ENCODE measurements around the gene XPC. TPM values are rescaled to one million over a fixed set of nuclear protein-coding genes. Genes with fewer than 3 reads are reported as not detected.
A peak's percentile ranks its signal among the peaks of the same experiment; 100 is the strongest.

XPC gene
- total RNA-seq, 1 experiment from 2014 or later: 57.2 TPM

- Histone ChIP-seq H3K9me3 (ENCODE audit: low read depth, low read length, poor library complexity, severe bottlenecking) (no peaks in the 10 kb centered on the region), H3K4me3 (ENCODE audit: low read depth, low read length, poor library complexity, severe bottlenecking) (no peak overlapping the region), H3K27ac (ENCODE audit: low read depth, low read length, poor library complexity, severe bottlenecking) (no peak overlapping the region), H3K4me1 (ENCODE audit: insufficient read depth, low read length, poor library complexity, severe bottlenecking) (no peaks in the 10 kb centered on the region), H3K27me3 (replicated peaks; ENCODE audit: insufficient read depth, low read depth, low read length, poor library complexity) (no peaks in the 10 kb centered on the region), H3K36me3 (ENCODE audit: insufficient read depth, low read length, poor library complexity, severe bottlenecking) (peaks cover 25% of the 10 kb centered on the region)
- CTCF ChIA-PET: no interaction called here
- TF ChIP-seq EZH2 (IDR thresholded peaks at IDR 0.05; ENCODE audit: borderline replicate concordance, low read depth, low read length, poor library complexity, severe bottlenecking) (no peak), CTCF (conservative IDR thresholded peaks at IDR 0.05; ENCODE audit: low read depth, low read length) (no peak)
- POLR2A ChIA-PET (ENCODE audit: low non-redundant PET): interaction anchor here (0.5 kb wide), 1 partner anchor 21 kb away, joined by 4 read pairs; the partner anchor contains the start of genes LSM3 and XPC
- intact Hi-C loops (cut with micrococcal nuclease; ENCODE audit: unreplicated experiment): loop anchor here (5.0 kb wide), 1 partner anchor 723 kb away; no protein-coding TSS in a partner anchor
- no TSS peak for BruUV-seq (replicated peaks)
- no peak for DNase-seq (ENCODE audit: low spot score)
These were observed 21.2 kb upstream of the XPC start for GRCh38 chr3:14199641-14200040.

GRCh38 chr3:14194865-14195264, 16.5 kb upstream of the XPC start:
- DNase-seq (ENCODE audit: low spot score): no peak
- H3K4me3 ChIP-seq (ENCODE audit: low read depth, low read length, poor library complexity, severe bottlenecking): no peak overlapping the region
- no peak overlapping the region for H3K27ac ChIP-seq (ENCODE audit: low read depth, low read length, poor library complexity, severe bottlenecking)
- TF ChIP-seq EZH2 (IDR thresholded peaks at IDR 0.05; ENCODE audit: borderline replicate concordance, low read depth, low read length, poor library complexity, severe bottlenecking) (no peak), CTCF (conservative IDR thresholded peaks at IDR 0.05; ENCODE audit: low read depth, low read length) (no peak)
- peaks cover 25% of the 10 kb centered on the region for H3K36me3 ChIP-seq (ENCODE audit: insufficient read depth, low read length, poor library complexity, severe bottlenecking)
- ChIA-PET CTCF (no interaction called here), POLR2A (ENCODE audit: low non-redundant PET) (no interaction called here)
- no TSS peak for BruUV-seq (replicated peaks)
- intact Hi-C loops (cut with micrococcal nuclease; ENCODE audit: unreplicated experiment): no loop called here
- H3K9me3 ChIP-seq (ENCODE audit: low read depth, low read length, poor library complexity, severe bottlenecking): no peaks in the 10 kb centered on the region
- no peaks in the 10 kb centered on the region for H3K4me1 ChIP-seq (ENCODE audit: insufficient read depth, low read length, poor library complexity, severe bottlenecking)
- no peaks in the 10 kb centered on the region for H3K27me3 ChIP-seq (replicated peaks; ENCODE audit: insufficient read depth, low read depth, low read length, poor library complexity)

- intact Hi-C loops (cut with micrococcal nuclease; ENCODE audit: unreplicated experiment): no loop called here
- H3K36me3 ChIP-seq (ENCODE audit: insufficient read depth, low read length, poor library complexity, severe bottlenecking): peaks cover 21% of the 10 kb centered on the region
- H3K27me3 ChIP-seq (replicated peaks; ENCODE audit: insufficient read depth, low read depth, low read length, poor library complexity): no peaks in the 10 kb centered on the region
- ChIA-PET POLR2A (ENCODE audit: low non-redundant PET) (interaction anchor here (0.6 kb wide), 1 partner anchor 9 kb away, joined by 3 read pairs; the partner anchor contains the start of gene LSM3), CTCF (no interaction called here)
- H3K27ac ChIP-seq (ENCODE audit: low read depth, low read length, poor library complexity, severe bottlenecking): no peak overlapping the region
- peaks cover 9% of the 10 kb centered on the region for H3K4me1 ChIP-seq (ENCODE audit: insufficient read depth, low read length, poor library complexity, severe bottlenecking)
- no peak overlapping the region for H3K4me3 ChIP-seq (ENCODE audit: low read depth, low read length, poor library complexity, severe bottlenecking)
- peak; percentile 53 for DNase-seq (ENCODE audit: low spot score)
- H3K9me3 ChIP-seq (ENCODE audit: low read depth, low read length, poor library complexity, severe bottlenecking): no peaks in the 10 kb centered on the region
- TF ChIP-seq EZH2 (IDR thresholded peaks at IDR 0.05; ENCODE audit: borderline replicate concordance, low read depth, low read length, poor library complexity, severe bottlenecking): no peak
- no peak for TF ChIP-seq CTCF (conservative IDR thresholded peaks at IDR 0.05; ENCODE audit: low read depth, low read length)
- no TSS peak for BruUV-seq (replicated peaks)
These were observed 9.8 kb upstream of the XPC start for GRCh38 chr3:14188041-14188754.
